Heart right ventricle (tissue), 16 donors: ENCODE data around the gene WDR5B. TPM values are rescaled to one million over a fixed set of nuclear protein-coding genes. Genes with fewer than 3 reads are reported as not detected.

Experiments used
- ATAC-seq, 8 donors: fragments of 200-7000 bp; cut with Tn5 transposase; one replicate each; pipeline ENCODE4 v1.9.1; 2020; ENCODE audit warnings: mild to moderate bottlenecking in 8 of 8, moderate library complexity in 8 of 8, moderate number of reproducible peaks in 1 of 8
- DNase-seq, 2 donors: peaks; one replicate each; pipeline ENCODE4 v3.0.0-alpha.2; 2020
- H3K27ac ChIP-seq, 10 donors: fragments of 200-600 bp; sonication (generic) in 2 of 10; one replicate each; pipeline versions ENCODE4 v1.5.0 to v1.8.0; 2020 to 2022; ENCODE audit warnings: mild to moderate bottlenecking in 3 of 10
- H3K27me3 ChIP-seq, 7 donors: fragments of 200-600 bp; one replicate each; pipeline ENCODE4 v1.8.0; 2021 to 2022; ENCODE audit warnings: mild to moderate bottlenecking in 2 of 7
- H3K36me3 ChIP-seq, 9 donors: fragments of 200-600 bp; sonication (generic) in 1 of 9; one replicate each; pipeline versions ENCODE4 v1.5.0 to v1.8.0; 2020 to 2022; ENCODE audit warnings: mild to moderate bottlenecking in 2 of 9
- H3K4me1 ChIP-seq, 9 donors: fragments of 200-600 bp; sonication (generic) in 1 of 9; one replicate each; pipeline versions ENCODE4 v1.5.0 to v1.8.0; 2020 to 2022; ENCODE audit warnings: mild to moderate bottlenecking in 4 of 9
- H3K4me3 ChIP-seq, 10 donors: fragments of 200-600 bp; sonication (generic) in 2 of 10; one replicate each; pipeline versions ENCODE4 v1.5.0 to v1.8.0; 2020 to 2022; ENCODE audit warnings: mild to moderate bottlenecking in 7 of 10, moderate library complexity in 2 of 10
- H3K9me3 ChIP-seq, 11 donors: fragments of 200-600 bp in 10 of 11; sonication (generic) in 2 of 11; one replicate each; pipeline versions ENCODE4 v1.5.0 to v1.8.0; 2013 to 2022; ENCODE audit warnings: mild to moderate bottlenecking in 2 of 11, control low read depth in 1 of 11, moderate library complexity in 1 of 11
- CTCF ChIP-seq, 9 donors: fragments of 200-600 bp; sonication (generic) in 2 of 9; IDR thresholded peaks; one replicate each; pipeline versions ENCODE4 v1.5.0 to v1.8.0; 2021 to 2022; ENCODE audit warnings: antibody characterized with exemption in 9 of 9, mild to moderate bottlenecking in 5 of 9, moderate library complexity in 1 of 9
- WGBS, 2 donors: extraction: QIAGEN DNeasy Blood & Tissue Kit; methylation state at CpG; one replicate each; pipeline ENCODE4 v1.1.7; 2013; ENCODE audit warnings: inconsistent platforms in 1 of 2; 5-methylcytosine and 5-hydroxymethylcytosine counted together
- intact Hi-C, 10 donors: fragments of 100-400 bp; cut with DNase I; formaldehyde crosslinking; loops; one replicate each; pipeline versions ENCODE4 v1.11.1 to v1.14.2; 2022
- polyA plus RNA-seq, 2 donors: library from polyadenylated mRNA; stranded (reverse); fragments of 200-250 nt; gene quantifications; one replicate each; pipeline ENCODE4 v1.2.3, GENCODE V29; 2013
- total RNA-seq, 10 donors: library from RNA; stranded (reverse); fragmentation: NEBNext Ultra II Directional in 3 of 10; extraction: Animal tissue kit (Norgen Biotek cat#: 25700) in 3 of 10; gene quantifications; one replicate each; pipeline versions ENCODE4 v1.2.1 to v1.2.4, GENCODE V29; 2021 to 2023
- donor health status: Arrhythmogenic right ventricular cardiomyopathy.
- donor health status: ischemic (EF 13 %, LVEDD 7.1; RV severe dilation, severe dysfunction).
- donor health status: healthy with polysubstance abuse.
- donor health status: DM: no; HTN: yes; CAD: no.
- donor health status: DM: no; HTN: no; CAD: no.
- donor health status: ischemic (EF 25% LVEDD 6.9; RV normal size, moderate dysfunction).
- donor health status: ischemic (EF 25% LVEDD 5.7; RV mildly dilated, moderate dysfunction).
- donor health status: healthy.
- donor health status: DM: yes; HTN: yes; CAD: no.
- donor health status: Ischemic cardiomyopathy.
- donor health status: ischemic (EF 35%, LVEDD 5.7; RV mildly dilated, moderate dysfunction).
- donor health status: nonischemic (EF 11% LVEDD 7.7; RV severe dilation, severe dysfunction).
- donor health status: DM: yes; HTN: yes; CAD: no.
- donor health status: PGD.
- donor health status: ischemic (EF 29% LVEDD 5.4; RV normal size, mild dysfunction).
- donor health status: nonischemic (EF 23%, LVEDD 6.1; RV moderate dilation, normal function).

The WDR5B gene
- total and polyA plus RNA-seq, 12 donors, result 1.8 to 3.9 (median 2.9) TPM

GRCh38 chr3:122390665-122391064 is 25.2 kb downstream of the WDR5B start:
- Histone ChIP-seq H3K4me3 (no peak overlapping the region), H3K27ac (peak overlapping the region in 7 of 10 donors; percentile 6 to 64 (median 42)), H3K27me3 (no peaks in the 10 kb centered on the region), H3K36me3 (peaks cover 0 to 23% (median 0%) of the 10 kb centered on the region in 9 donors), H3K4me1 (peaks cover 0 to 55% (median 15%) of the 10 kb centered on the region in 9 donors), H3K9me3 (no peaks in the 10 kb centered on the region)
- DNase-seq (no peak), ATAC-seq (peak in 7 of 8 donors; percentile 42 to 84 (median 61))
- WGBS, 2 donors, result 48 to 52% methylated on average over 4 of the region's 4 CpGs
- intact Hi-C loops, result loop anchor here in 8 of 10 donors (5.0 to 10.0 kb wide), 6 partner anchors 284 to 404 kb away; partner anchors contain the start of genes PARP14 (in 4 of the 8), HSPBAP1 (in 1 of the 8) and SLC49A4 (in 1 of the 8)
- no peak for TF ChIP-seq CTCF (IDR thresholded peaks at IDR 0.05)

GRCh38 chr3:122389892-122390291 is 26.0 kb downstream of the WDR5B start:
- peak overlapping the region in 6 of 10 donors; percentile 32 to 64 (median 44) for H3K27ac ChIP-seq
- DNase-seq (no peak), ATAC-seq (no peak)
- 81 to 85% methylated on average over 4 of the region's 4 CpGs for WGBS, 2 donors
- intact Hi-C loops, result loop anchor here in 8 of 10 donors (5.0 to 10.0 kb wide), 6 partner anchors 285 to 405 kb away; partner anchors contain the start of genes PARP14 (in 4 of the 8), HSPBAP1 (in 1 of the 8) and SLC49A4 (in 1 of the 8)
- no peak for TF ChIP-seq CTCF (IDR thresholded peaks at IDR 0.05)
- peaks cover 0 to 26% (median 0%) of the 10 kb centered on the region in 9 donors for H3K36me3 ChIP-seq
- no peak overlapping the region for H3K4me3 ChIP-seq
- peaks cover 0 to 63% (median 17%) of the 10 kb centered on the region in 9 donors for H3K4me1 ChIP-seq
- H3K9me3 ChIP-seq, result no peaks in the 10 kb centered on the region
- no peaks in the 10 kb centered on the region for H3K27me3 ChIP-seq

GRCh38 chr3:122389197-122389596 is 26.7 kb downstream of the WDR5B start:
- Histone ChIP-seq H3K4me1 (peaks cover 0 to 68% (median 21%) of the 10 kb centered on the region in 9 donors), H3K27me3 (no peaks in the 10 kb centered on the region), H3K4me3 (no peak overlapping the region), H3K36me3 (peaks cover 0 to 26% (median 0%) of the 10 kb centered on the region in 9 donors), H3K9me3 (no peaks in the 10 kb centered on the region), H3K27ac (no peak overlapping the region)
- TF ChIP-seq CTCF (IDR thresholded peaks at IDR 0.05), result no peak
- intact Hi-C loops, result no loop called here
- no peak for DNase-seq
- no peak for ATAC-seq

GRCh38 chr3:122387709-122388108 is 28.2 kb downstream of the WDR5B start:
- no peak for DNase-seq
- WGBS, 2 donors, result 81 to 86% methylated on average over 3 of the region's 3 CpGs
- Histone ChIP-seq H3K9me3 (no peaks in the 10 kb centered on the region), H3K27ac (no peak overlapping the region), H3K4me3 (no peak overlapping the region), H3K27me3 (no peaks in the 10 kb centered on the region), H3K36me3 (peaks cover 0 to 26% (median 0%) of the 10 kb centered on the region in 9 donors), H3K4me1 (peaks cover 0 to 61% (median 23%) of the 10 kb centered on the region in 9 donors)
- no peak for ATAC-seq
- intact Hi-C loops, result no loop called here
- TF ChIP-seq CTCF (IDR thresholded peaks at IDR 0.05), result no peak
